ENCODE measurements around the gene SNORC.

GRCh38 chr2:232839411-232840079, 30.5 kb upstream of the SNORC start:
- TF ChIP-seq CTCF (IDR thresholded peaks at IDR 0.05) (no peak), POLR2A (IDR thresholded peaks at IDR 0.05) (no peak)

Measured in lower leg skin (tissue), 3 donors.